GM12878 (cell line): ENCODE data around the gene TMC6. TPM values are rescaled to one million over a fixed set of nuclear protein-coding genes. Genes with fewer than 3 reads are reported as not detected.

Experiments used
- ATF7 ChIP-seq: fragments of 450-650 bp; IDR thresholded peaks from 2 replicates; pipeline ENCODE4 v1.6.1; 2016; ENCODE audit warnings: low read depth, mild to moderate bottlenecking
- ETV6 ChIP-seq, 2 experiments: fragments of 450-650 bp in 1 of 2; IDR thresholded peaks in 1 of 2; conservative IDR thresholded peaks in 1 of 2; 2 replicates each; pipeline ENCODE4 v1.6.1; 2014; ENCODE audit warnings: antibody characterized with exemption in 1 of 2, borderline replicate concordance in 1 of 2, low read depth in 1 of 2, mild to moderate bottlenecking in 1 of 2, moderate library complexity in 1 of 2
- FOXM1 ChIP-seq: IDR thresholded peaks from 2 replicates; pipeline ENCODE4 v1.6.1; 2012; ENCODE audit warnings: low read depth, mild to moderate bottlenecking, inconsistent platforms, low read length, moderate library complexity
- HDAC2 ChIP-seq: fragments of 200-600 bp; sonication (generic); IDR thresholded peaks from 2 replicates; pipeline ENCODE4 v1.6.1; 2017
- IRF3 ChIP-seq: fragments of 450-650 bp; IDR thresholded peaks from 2 replicates; pipeline ENCODE4 v1.6.1; 2014; ENCODE audit warnings: mild to moderate bottlenecking
- LARP7 ChIP-seq: fragments of 450-650 bp; IDR thresholded peaks from 2 replicates; pipeline ENCODE4 v1.6.1; 2017; ENCODE audit warnings: mild to moderate bottlenecking
- NFXL1 ChIP-seq: fragments of 450-650 bp; IDR thresholded peaks from 2 replicates; pipeline ENCODE4 v1.6.1; 2017; ENCODE audit warnings: antibody characterized with exemption, mild to moderate bottlenecking, borderline replicate concordance
- NR2C1 ChIP-seq: fragments of 450-650 bp; IDR thresholded peaks from 2 replicates; pipeline ENCODE4 v1.6.1; 2017; ENCODE audit warnings: antibody characterized with exemption, mild to moderate bottlenecking, moderate library complexity
- NR2F1 ChIP-seq: fragments of 450-650 bp; conservative IDR thresholded peaks from 2 replicates; pipeline ENCODE4 v1.6.1; 2017; ENCODE audit warnings: mild to moderate bottlenecking
- NRF1 ChIP-seq: conservative IDR thresholded peaks from 2 replicates; pipeline ENCODE4 v1.6.1; 2011; ENCODE audit warnings: mild to moderate bottlenecking, low read depth, low read length, improper control_type of control experiment
- PAX5 ChIP-seq: IDR thresholded peaks from 2 replicates; pipeline ENCODE4 v1.6.1; 2011; ENCODE audit warnings: low read depth, low read length, borderline replicate concordance
- RELB ChIP-seq: fragments of 450-650 bp; IDR thresholded peaks from 2 replicates; pipeline ENCODE4 v1.6.1; 2017; ENCODE audit warnings: low read depth, mild to moderate bottlenecking, moderate library complexity
- SIX5 ChIP-seq: IDR thresholded peaks from 2 replicates; pipeline ENCODE4 v1.6.1; 2011; ENCODE audit warnings: mild to moderate bottlenecking, low read depth, low read length, moderate library complexity; ENCODE audit not compliant: severe bottlenecking
- SMARCA5 ChIP-seq: fragments of 450-650 bp; IDR thresholded peaks from 2 replicates; pipeline ENCODE4 v1.6.1; 2017; ENCODE audit warnings: mild to moderate bottlenecking
- TCF7 ChIP-seq: IDR thresholded peaks from 2 replicates; pipeline ENCODE4 v1.6.1; 2014; ENCODE audit warnings: antibody characterized with exemption, borderline replicate concordance
- ZBED1 ChIP-seq: IDR thresholded peaks from 2 replicates; pipeline ENCODE4 v1.6.1; 2016; ENCODE audit warnings: borderline replicate concordance
- ZNF384 ChIP-seq: IDR thresholded peaks from 2 replicates; pipeline ENCODE4 v1.6.1; 2012; ENCODE audit warnings: low read depth, mild to moderate bottlenecking, low read length, improper control_type of control experiment, borderline replicate concordance
- ZSCAN29 ChIP-seq: fragments of 450-650 bp; IDR thresholded peaks from 2 replicates; pipeline ENCODE4 v1.6.1; 2017; ENCODE audit warnings: mild to moderate bottlenecking, moderate library complexity
- polyA plus RNA-seq, 11 experiments: library from polyadenylated mRNA; depleted of rRNA in 4 of 11; unstranded in 6 of 11; stranded (reverse) in 5 of 11; fragments of >200 nt; fragmentation: Nextera tagmentation in 4 of 11; fragmentation: Illumina TruSeq in 1 of 11; extraction: Ambion mirVana in 4 of 11; extraction: Trizol in 1 of 11; gene quantifications; 1 replicate in 1 of 11; 2 replicates in 10 of 11; pipeline versions ENCODE4 v1.2.1 to v1.2.3, GENCODE V29; 2011 to 2016; ENCODE audit warnings: inconsistent platforms in 2 of 11, missing spikeins in 2 of 11, low read depth in 1 of 11
- total RNA-seq, 4 experiments: library from RNA; depleted of rRNA in 3 of 4; stranded (reverse); fragments of >200 nt in 3 of 4; fragmentation: Illumina TruSeq in 1 of 4; extraction: Trizol in 1 of 4; gene quantifications; 2 replicates each; pipeline versions ENCODE4 v1.2.1 to v1.2.3, GENCODE V29; 2013 to 2021
- TF ChIP-seq, protein P1 (sequence below): fragments of 450-650 bp; IDR thresholded peaks from 2 replicates; pipeline ENCODE4 v1.6.1; 2016; ENCODE audit warnings: mild to moderate bottlenecking
- TF ChIP-seq, protein P2 (sequence below): IDR thresholded peaks from 2 replicates; pipeline ENCODE4 v1.6.1; 2012; ENCODE audit warnings: mild to moderate bottlenecking, low read depth, low read length
- TF ChIP-seq, protein P3 (sequence below): fragments of 450-650 bp; IDR thresholded peaks from 2 replicates; pipeline ENCODE4 v1.6.1; 2016; ENCODE audit warnings: mild to moderate bottlenecking

The TMC6 gene
- total and polyA plus RNA-seq, 10 of the 15 experiments (the other 5 are each of a cell fraction or from before 2014, with no cell fraction given), result 1.9 to 232 (median 60.6) TPM

GRCh38 chr17:78133971-78134898, 5.7 kb upstream of the TMC6 start (continued):
- TF ChIP-seq ZBED1 (peak; percentile 51; the same call in 1 of the 2 replicates), NRF1 (no peak), HDAC2 (no peak), PAX5 (peak; percentile 84), SIX5 (no peak), ATF7 (peak; percentile 40; the same call in 1 of the 2 replicates), FOXM1 (no peak), LARP7 (peak; percentile 9; the same call in 1 of the 2 replicates), IRF3 (no peak), SMARCA5 (peak; percentile 91), ETV6 (conservative IDR thresholded peaks at IDR 0.05 in 1 of 2, IDR thresholded peaks at IDR 0.05 in 1 of 2; ENCODE audit: borderline replicate concordance in 1 of 2, low read depth in 1 of 2) (no peak), ZSCAN29 (no peak), TCF7 (no peak), NR2F1 (peak; percentile 31; the same call in 1 of the 2 replicates), NFXL1 (no peak), ZNF384 (no peak), RELB (no peak; the same call in none of the 2 replicates), NR2C1 (no peak)
- TF ChIP-seq, protein P1, sequence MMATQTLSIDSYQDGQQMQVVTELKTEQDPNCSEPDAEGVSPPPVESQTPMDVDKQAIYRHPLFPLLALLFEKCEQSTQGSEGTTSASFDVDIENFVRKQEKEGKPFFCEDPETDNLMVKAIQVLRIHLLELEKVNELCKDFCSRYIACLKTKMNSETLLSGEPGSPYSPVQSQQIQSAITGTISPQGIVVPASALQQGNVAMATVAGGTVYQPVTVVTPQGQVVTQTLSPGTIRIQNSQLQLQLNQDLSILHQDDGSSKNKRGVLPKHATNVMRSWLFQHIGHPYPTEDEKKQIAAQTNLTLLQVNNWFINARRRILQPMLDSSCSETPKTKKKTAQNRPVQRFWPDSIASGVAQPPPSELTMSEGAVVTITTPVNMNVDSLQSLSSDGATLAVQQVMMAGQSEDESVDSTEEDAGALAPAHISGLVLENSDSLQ, result no peak
- TF ChIP-seq, protein P2, sequence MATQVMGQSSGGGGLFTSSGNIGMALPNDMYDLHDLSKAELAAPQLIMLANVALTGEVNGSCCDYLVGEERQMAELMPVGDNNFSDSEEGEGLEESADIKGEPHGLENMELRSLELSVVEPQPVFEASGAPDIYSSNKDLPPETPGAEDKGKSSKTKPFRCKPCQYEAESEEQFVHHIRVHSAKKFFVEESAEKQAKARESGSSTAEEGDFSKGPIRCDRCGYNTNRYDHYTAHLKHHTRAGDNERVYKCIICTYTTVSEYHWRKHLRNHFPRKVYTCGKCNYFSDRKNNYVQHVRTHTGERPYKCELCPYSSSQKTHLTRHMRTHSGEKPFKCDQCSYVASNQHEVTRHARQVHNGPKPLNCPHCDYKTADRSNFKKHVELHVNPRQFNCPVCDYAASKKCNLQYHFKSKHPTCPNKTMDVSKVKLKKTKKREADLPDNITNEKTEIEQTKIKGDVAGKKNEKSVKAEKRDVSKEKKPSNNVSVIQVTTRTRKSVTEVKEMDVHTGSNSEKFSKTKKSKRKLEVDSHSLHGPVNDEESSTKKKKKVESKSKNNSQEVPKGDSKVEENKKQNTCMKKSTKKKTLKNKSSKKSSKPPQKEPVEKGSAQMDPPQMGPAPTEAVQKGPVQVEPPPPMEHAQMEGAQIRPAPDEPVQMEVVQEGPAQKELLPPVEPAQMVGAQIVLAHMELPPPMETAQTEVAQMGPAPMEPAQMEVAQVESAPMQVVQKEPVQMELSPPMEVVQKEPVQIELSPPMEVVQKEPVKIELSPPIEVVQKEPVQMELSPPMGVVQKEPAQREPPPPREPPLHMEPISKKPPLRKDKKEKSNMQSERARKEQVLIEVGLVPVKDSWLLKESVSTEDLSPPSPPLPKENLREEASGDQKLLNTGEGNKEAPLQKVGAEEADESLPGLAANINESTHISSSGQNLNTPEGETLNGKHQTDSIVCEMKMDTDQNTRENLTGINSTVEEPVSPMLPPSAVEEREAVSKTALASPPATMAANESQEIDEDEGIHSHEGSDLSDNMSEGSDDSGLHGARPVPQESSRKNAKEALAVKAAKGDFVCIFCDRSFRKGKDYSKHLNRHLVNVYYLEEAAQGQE, result 0 out of 2 replicates have a peak, but pooled peaks have one; percentile 11
- TF ChIP-seq, protein P3, sequence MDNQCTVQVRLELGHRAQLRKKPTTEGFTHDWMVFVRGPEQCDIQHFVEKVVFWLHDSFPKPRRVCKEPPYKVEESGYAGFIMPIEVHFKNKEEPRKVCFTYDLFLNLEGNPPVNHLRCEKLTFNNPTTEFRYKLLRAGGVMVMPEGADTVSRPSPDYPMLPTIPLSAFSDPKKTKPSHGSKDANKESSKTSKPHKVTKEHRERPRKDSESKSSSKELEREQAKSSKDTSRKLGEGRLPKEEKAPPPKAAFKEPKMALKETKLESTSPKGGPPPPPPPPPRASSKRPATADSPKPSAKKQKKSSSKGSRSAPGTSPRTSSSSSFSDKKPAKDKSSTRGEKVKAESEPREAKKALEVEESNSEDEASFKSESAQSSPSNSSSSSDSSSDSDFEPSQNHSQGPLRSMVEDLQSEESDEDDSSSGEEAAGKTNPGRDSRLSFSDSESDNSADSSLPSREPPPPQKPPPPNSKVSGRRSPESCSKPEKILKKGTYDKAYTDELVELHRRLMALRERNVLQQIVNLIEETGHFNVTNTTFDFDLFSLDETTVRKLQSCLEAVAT, result peak; percentile 52
